Neural crest cell (in vitro differentiated cells): ENCODE measurements around the gene WDR86. TPM values are rescaled to one million over a fixed set of nuclear protein-coding genes. Genes with fewer than 3 reads are reported as not detected.

Experiments used
- DNase-seq: peaks from one replicate; pipeline ENCODE4 v3.0.0; 2021; ENCODE audit warnings: low read depth, mixed read lengths, low spot score
- H3K27ac Mint-ChIP-seq: one replicate; pipeline ENCODE4 v1.8.0; 2021; ENCODE audit warnings: mild to moderate bottlenecking, mixed read lengths; ENCODE audit not compliant: unreplicated experiment
- H3K27me3 Mint-ChIP-seq: 2 replicates; pipeline ENCODE4 v1.8.0; 2021; ENCODE audit warnings: low read depth, mild to moderate bottlenecking, mixed read lengths
- H3K36me3 Mint-ChIP-seq: 2 replicates; pipeline ENCODE4 v1.8.0; 2021; ENCODE audit warnings: low read depth, mild to moderate bottlenecking, mixed read lengths
- H3K4me1 Mint-ChIP-seq: 2 replicates; pipeline ENCODE4 v1.8.0; 2021; ENCODE audit warnings: mixed read lengths
- H3K4me3 Mint-ChIP-seq: one replicate; pipeline ENCODE4 v1.8.0; 2021; ENCODE audit warnings: mild to moderate bottlenecking, mixed read lengths
- H3K9me3 Mint-ChIP-seq: 2 replicates; pipeline ENCODE4 v1.8.0; 2021; ENCODE audit warnings: mixed read lengths
- CTCF ChIP-seq: fragments of 200-600 bp; sonication (generic); conservative IDR thresholded peaks from 2 replicates; pipeline ENCODE4 v1.5.0; 2021; ENCODE audit warnings: antibody characterized with exemption, mild to moderate bottlenecking
- total RNA-seq: library from RNA; stranded (reverse); gene quantifications from 2 replicates; pipeline ENCODE4 v1.2.1, GENCODE V29; 2021

Gene WDR86
- total RNA-seq, 1 donor from 2014 or later: 29.8 TPM

- no peak for DNase-seq
- peaks cover 25% of the 10 kb centered on the region for H3K4me1 Mint-ChIP-seq
These were observed 21.5 kb upstream of the WDR86 start for GRCh38 chr7:151431281-151431767.

GRCh38 chr7:151430391-151431205 lies 20.8 kb upstream of the WDR86 start:
- Mint-ChIP-seq H3K9me3 (no peaks in the 10 kb centered on the region), H3K36me3 (no peaks in the 10 kb centered on the region), H3K4me3 (no peak overlapping the region), H3K4me1 (peaks cover 25% of the 10 kb centered on the region), H3K27ac (no peak overlapping the region), H3K27me3 (no peaks in the 10 kb centered on the region)
- no peak for TF ChIP-seq CTCF
- DNase-seq: no peak

More at GRCh38 chr7:151431281-151431767, 21.5 kb upstream of the WDR86 start:
- H3K9me3 Mint-ChIP-seq: no peaks in the 10 kb centered on the region
- no peak overlapping the region for H3K4me3 Mint-ChIP-seq
- H3K36me3 Mint-ChIP-seq: no peaks in the 10 kb centered on the region
- TF ChIP-seq CTCF: no peak
- no peak overlapping the region for H3K27ac Mint-ChIP-seq
- H3K27me3 Mint-ChIP-seq: no peaks in the 10 kb centered on the region

- Mint-ChIP-seq H3K27me3 (no peaks in the 10 kb centered on the region), H3K9me3 (no peaks in the 10 kb centered on the region), H3K4me3 (no peak overlapping the region), H3K36me3 (no peaks in the 10 kb centered on the region), H3K27ac (no peak overlapping the region), H3K4me1 (peaks cover 25% of the 10 kb centered on the region)
- no peak for DNase-seq
- no peak for TF ChIP-seq CTCF
These were observed 19.9 kb upstream of the WDR86 start for GRCh38 chr7:151429560-151430331.

GRCh38 chr7:151429237-151429559 lies 19.4 kb upstream of the WDR86 start:
- TF ChIP-seq CTCF: no peak
- no peak for DNase-seq
- Mint-ChIP-seq H3K27me3 (no peaks in the 10 kb centered on the region), H3K4me1 (peaks cover 25% of the 10 kb centered on the region), H3K36me3 (no peaks in the 10 kb centered on the region), H3K9me3 (no peaks in the 10 kb centered on the region), H3K4me3 (no peak overlapping the region), H3K27ac (no peak overlapping the region)

GRCh38 chr7:151428378-151429236 lies 18.8 kb upstream of the WDR86 start:
- Mint-ChIP-seq H3K27ac (peak overlapping the region; percentile 83), H3K4me3 (no peak overlapping the region), H3K36me3 (no peaks in the 10 kb centered on the region), H3K27me3 (no peaks in the 10 kb centered on the region), H3K4me1 (peaks cover 25% of the 10 kb centered on the region), H3K9me3 (no peaks in the 10 kb centered on the region)
- DNase-seq: no peak
- TF ChIP-seq CTCF: no peak
